Measurements from ENCODE around the gene DGKG. TPM values are rescaled to one million over a fixed set of nuclear protein-coding genes. Genes with fewer than 3 reads are reported as not detected.

DGKG gene
- total and polyA plus RNA-seq, 2 of the 8 experiments (the other 6 are each of a cell fraction or from before 2014, with no cell fraction given), result 0.30 to 0.48 TPM

DNA sequence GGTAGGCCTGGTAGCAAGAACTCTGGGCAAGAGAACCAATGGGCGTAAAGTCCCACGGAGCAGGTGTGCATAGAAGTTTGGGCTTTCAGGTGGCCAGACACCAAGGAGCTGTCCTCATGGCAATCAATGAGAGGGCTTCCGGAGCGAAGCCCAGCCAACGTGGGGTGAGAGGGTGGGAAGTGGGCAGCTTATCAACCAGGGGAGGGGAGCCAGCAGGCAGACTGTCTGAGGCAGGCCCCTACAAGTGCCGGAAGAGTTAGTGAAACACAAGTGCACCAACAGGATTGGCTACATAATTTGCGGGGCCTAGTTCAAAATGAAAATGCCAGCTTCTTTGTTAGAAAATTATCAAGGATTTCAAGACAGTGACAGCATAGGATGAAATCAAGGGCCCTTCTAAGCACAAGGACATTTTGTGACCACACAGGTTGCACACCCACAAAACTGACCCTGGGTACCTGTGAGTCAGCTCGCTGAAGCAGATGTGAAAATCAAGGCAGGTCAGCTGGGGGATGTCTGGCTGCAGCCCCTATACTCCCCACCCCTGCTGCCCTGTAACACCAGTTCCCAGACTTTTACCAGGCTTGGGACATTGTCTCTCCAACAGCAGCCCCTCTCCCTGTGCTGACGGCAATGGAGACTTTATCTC lies 151.1 kb downstream of the DGKG start:
- Histone ChIP-seq H2AFZ (ENCODE audit: low read length) (peak overlapping the region; percentile 56; the same call in 1 of the 2 replicates), H2BK120ac (replicated peaks; ENCODE audit: low read depth, low read length) (no peak overlapping the region)
- CTCF ChIA-PET (ENCODE audit: partially characterized antibody), result interaction anchor here (0.6 to 6.8 kb wide), 10 partner anchors 10 to 412 kb away, joined by 3 to 33 read pairs (median 5); no protein-coding TSS in a partner anchor
- no peak for TF ChIP-seq MAFK (IDR thresholded peaks at IDR 0.05; ENCODE audit: low read depth, low read length)
- TF ChIP-seq MAX (IDR thresholded peaks at IDR 0.05), result no peak
- TF ChIP-seq SUZ12 (IDR thresholded peaks at IDR 0.05; ENCODE audit: low read length), result no peak

More for the DNA sequence above, 151.1 kb downstream of the DGKG start:
- 88% methylated on average over 9 of the region's 9 CpGs; no CpG with 5 or more reads in 1 of the 2 experiments for WGBS, 2 experiments (ENCODE audit: extremely low coverage in 1 of 2, insufficient coverage in 1 of 2, insufficient read length in 1 of 2, insufficient replicate concordance in 2 of 2, low coverage in 1 of 2, low lambda C conversion rate in 2 of 2, missing lambda C conversion rate in 1 of 2)
- Histone ChIP-seq H3K23me2 (ENCODE audit: low read depth, low read length) (no peaks in the 10 kb centered on the region), H4K5ac (ENCODE audit: insufficient read length, low read depth, low read length) (no peak overlapping the region), H2BK12ac (ENCODE audit: low read depth, low read length) (no peak overlapping the region), H4K91ac (replicated peaks; ENCODE audit: insufficient read length, low read length) (no peak overlapping the region), H2BK5ac (ENCODE audit: low read depth, low read length) (no peak overlapping the region), H3K27ac (ENCODE audit: low read depth, low read length) (no peak overlapping the region), H3K14ac (ENCODE audit: insufficient read length) (no peak overlapping the region), H3K27me3 (replicated peaks in 1 of 4; ENCODE audit: control insufficient read depth in 3 of 4, extremely low read depth in 1 of 4, insufficient read depth in 3 of 4, low read length in 3 of 4) (no peaks in the 10 kb centered on the region), H4K8ac (ENCODE audit: extremely low read depth, insufficient read depth, low read length) (peak overlapping the region; percentile 66; the same call in 1 of the 2 replicates), H3K23ac (ENCODE audit: insufficient read length) (no peak overlapping the region), H3K79me2 (ENCODE audit: control insufficient read depth in 1 of 2, insufficient read depth in 2 of 2, low read length in 2 of 2) (no peaks in the 10 kb centered on the region), H4K20me1 (replicated peaks in 1 of 2; ENCODE audit: control insufficient read depth in 1 of 2, insufficient read depth in 2 of 2, low read length in 2 of 2) (no peaks in the 10 kb centered on the region), H2BK20ac (ENCODE audit: low read length) (no peak overlapping the region), H2AK5ac (ENCODE audit: low read depth, low read length) (no peak overlapping the region), H3K9ac (replicated peaks in 1 of 4; ENCODE audit: extremely low read depth in 1 of 4, low read depth in 3 of 4, low read length in 3 of 4) (no peak overlapping the region), H3K4ac (replicated peaks; ENCODE audit: insufficient read length, low read depth, low read length) (no peak overlapping the region), H2BK15ac (ENCODE audit: low read length) (no peak overlapping the region), H3K18ac (ENCODE audit: extremely low read depth, low read length) (no peak overlapping the region), H3K56ac (replicated peaks; ENCODE audit: insufficient read length, low read depth, low read length) (no peak overlapping the region), H3K4me2 (ENCODE audit: insufficient read depth in 1 of 2, low read depth in 2 of 2, low read length in 2 of 2) (no peak overlapping the region), H3K79me1 (ENCODE audit: low read depth, low read length) (no peaks in the 10 kb centered on the region), H3K4me1 (replicated peaks in 1 of 4; ENCODE audit: control insufficient read depth in 3 of 4, insufficient read depth in 4 of 4, low read length in 3 of 4) (peaks cover 4 to 16% (median 10%) of the 10 kb centered on the region in 4 experiments; a peak in 6 of 7 replicates), H3K36me3 (ENCODE audit: control insufficient read depth in 2 of 4, insufficient read depth in 4 of 4, low read length in 3 of 4) (no peaks in the 10 kb centered on the region), H3K4me3 (ENCODE audit: extremely low read depth in 1 of 4, insufficient read depth in 2 of 4, low read depth in 3 of 4, low read length in 4 of 4) (no peak overlapping the region), H3K9me3 (ENCODE audit: insufficient read depth in 2 of 2, low read depth in 1 of 2, low read length in 1 of 2) (no peaks in the 10 kb centered on the region)
- FAIRE-seq, result no peak
- POLR2A ChIA-PET (ENCODE audit: partially characterized antibody), result interaction anchor here (1.1 to 1.4 kb wide), 3 partner anchors 13 to 273 kb away, joined by 3 read pairs; partner anchors contain the start of genes ETV5 and TRA2B
- no peak for DNase-seq (ENCODE audit: low read depth in 1 of 2, low spot score in 2 of 2)
